Measurements from ENCODE around the gene MYT1. TPM values are rescaled to one million over a fixed set of nuclear protein-coding genes. Genes with fewer than 3 reads are reported as not detected.
A peak's percentile ranks its signal among the peaks of the same experiment; 100 is the strongest.

MYT1 gene
- total and polyA plus RNA-seq, 2 of the 13 experiments (the other 11 are each of a cell fraction or from before 2014, with no cell fraction given): 0.58 to 2.5 TPM

- TF ChIP-seq GPN1 (CRISPR knock-in tag; IDR thresholded peaks at IDR 0.05; ENCODE audit: borderline replicate concordance) (no peak), ZNF530 (CRISPR knock-in tag; IDR thresholded peaks at IDR 0.05; ENCODE audit: low read depth) (no peak), HES4 (CRISPR knock-in tag; IDR thresholded peaks at IDR 0.05; ENCODE audit: borderline replicate concordance) (no peak), ZNF891 (CRISPR knock-in tag; IDR thresholded peaks at IDR 0.05) (peak; percentile 73; the same call in 1 of the 2 replicates), SPEN (CRISPR knock-in tag; IDR thresholded peaks at IDR 0.05; ENCODE audit: low read depth) (peak; percentile 27; the same call in 1 of the 2 replicates), ZNF552 (CRISPR knock-in tag; IDR thresholded peaks at IDR 0.05; ENCODE audit: borderline replicate concordance) (no peak), SP4 (CRISPR knock-in tag; IDR thresholded peaks at IDR 0.05) (no peak; the same call in 1 of the 2 replicates), ZBTB7B (CRISPR knock-in tag; IDR thresholded peaks at IDR 0.05) (peak; percentile 84), ZNF251 (CRISPR knock-in tag; IDR thresholded peaks at IDR 0.05) (no peak), ZNF543 (CRISPR knock-in tag; IDR thresholded peaks at IDR 0.05) (no peak), MEF2D (CRISPR knock-in tag; IDR thresholded peaks at IDR 0.05) (peak; percentile 99), RBFOX2 (IDR thresholded peaks at IDR 0.05; ENCODE audit: low read depth, low read length) (no peak), ZFP36L2 (CRISPR knock-in tag; IDR thresholded peaks at IDR 0.05) (no peak), NBN (conservative IDR thresholded peaks at IDR 0.05) (no peak), HOMEZ (CRISPR knock-in tag; IDR thresholded peaks at IDR 0.05; ENCODE audit: low read depth) (no peak), PAF1 (CRISPR knock-in tag; IDR thresholded peaks at IDR 0.05) (no peak), GTF3A (CRISPR knock-in tag; conservative IDR thresholded peaks at IDR 0.05) (no peak), ZNF619 (CRISPR knock-in tag; IDR thresholded peaks at IDR 0.05) (no peak), YEATS4 (CRISPR knock-in tag; IDR thresholded peaks at IDR 0.05; ENCODE audit: borderline replicate concordance) (peak; percentile 79), RBM22 (optimal IDR thresholded peaks at IDR 0.05; ENCODE audit: low read length) (no peak), USF2 (IDR thresholded peaks at IDR 0.05; ENCODE audit: low read depth, low read length) (peak; percentile 45), USF2 (CRISPR knock-in tag; IDR thresholded peaks at IDR 0.05; ENCODE audit: borderline replicate concordance) (peak; percentile 76; the same call in 1 of the 2 replicates), HDAC6 (IDR thresholded peaks at IDR 0.05; ENCODE audit: low read depth, low read length) (no peak), RNF219 (CRISPR knock-in tag; IDR thresholded peaks at IDR 0.05) (no peak), FOXJ3 (CRISPR knock-in tag; IDR thresholded peaks at IDR 0.05; ENCODE audit: borderline replicate concordance) (peak; percentile 58), YY1 (IDR thresholded peaks at IDR 0.05; ENCODE audit: insufficient read depth, insufficient replicate concordance, low read depth, low read length) (no peak), NR3C1 (CRISPR knock-in tag; IDR thresholded peaks at IDR 0.05) (no peak)
Measured at GRCh38 chr20:64238115-64238825, 74.0 kb downstream of the MYT1 start (continued).

All from HepG2 (cell line).